ENCODE data around the gene CLSTN3. TPM values are rescaled to one million over a fixed set of nuclear protein-coding genes. Genes with fewer than 3 reads are reported as not detected.

Gene CLSTN3
- total and polyA plus RNA-seq, 2 donors (not counting 1 experiment from before 2014, with no cell fraction given) = 11.9 to 23.5 TPM

GRCh38 chr12:7207866-7208625 is 77.9 kb downstream of the CLSTN3 start:
- Histone ChIP-seq H3K4me3 (replicated peaks in 1 of 4; ENCODE audit: control extremely low read depth in 1 of 4, insufficient read depth in 1 of 4, low read depth in 3 of 4, low read length in 4 of 4) (no peak overlapping the region), H3K9ac (ENCODE audit: insufficient read depth, low read length) (no peak overlapping the region), H4K20me1 (ENCODE audit: control insufficient read depth, extremely low read depth, insufficient read depth, low read length) (no peaks in the 10 kb centered on the region), H3K4me2 (ENCODE audit: extremely low read depth, insufficient read depth, low read length) (no peak overlapping the region), H3K4me1 (ENCODE audit: control insufficient read depth, extremely low read depth, insufficient read depth, low read length) (no peaks in the 10 kb centered on the region), H2AFZ (ENCODE audit: low read length) (no peak overlapping the region), H3K79me2 (ENCODE audit: control insufficient read depth, insufficient read depth, low read length) (no peaks in the 10 kb centered on the region), H3K27me3 (ENCODE audit: control insufficient read depth, insufficient read depth, low read length) (no peaks in the 10 kb centered on the region), H3K9me3 (ENCODE audit: control insufficient read depth, insufficient read depth, low read depth, low read length) (no peaks in the 10 kb centered on the region), H3K36me3 (ENCODE audit: control insufficient read depth, insufficient read depth, low read length) (peaks cover 15% of the 10 kb centered on the region), H3K27ac (ENCODE audit: insufficient read depth, low read length) (no peak overlapping the region)
- TF ChIP-seq CTCF (conservative IDR thresholded peaks at IDR 0.05 in 1 of 2, IDR thresholded peaks at IDR 0.05 in 1 of 2; ENCODE audit: low read depth in 1 of 2, low read length in 2 of 2) = no peak
- no peak for TF ChIP-seq EZH2 (IDR thresholded peaks at IDR 0.05; ENCODE audit: low read length, missing control alignments)
- no peak for DNase-seq (ENCODE audit: low read depth in 2 of 2)

Other genes starting within 250 kb of the CLSTN3 start
- gene LRRC23, start 225.5 kb upstream of the CLSTN3 start, total RNA-seq = 9.6 and 14.9 TPM in 2 replicates
- 5.6 and 6.4 TPM in 2 replicates for gene LRRC23, start 225.5 kb upstream of the CLSTN3 start, polyA plus RNA-seq
- 20.3 TPM in 2 replicates for gene ENO2, start 215.8 kb upstream of the CLSTN3 start, total RNA-seq
- gene ENO2, start 215.8 kb upstream of the CLSTN3 start, polyA plus RNA-seq = 29.4 and 43.0 TPM in 2 replicates
- gene ATN1, start 202.4 kb upstream of the CLSTN3 start, total RNA-seq = 8.2 and 21.5 TPM in 2 replicates
- gene ATN1, start 202.4 kb upstream of the CLSTN3 start, polyA plus RNA-seq = 9.4 and 14.5 TPM in 2 replicates
- gene RNU7-1, start 186.6 kb upstream of the CLSTN3 start, total RNA-seq = not detected in 2 replicates
- not detected in 2 replicates for gene RNU7-1, start 186.6 kb upstream of the CLSTN3 start, polyA plus RNA-seq
- gene C12orf57, start 186.3 kb upstream of the CLSTN3 start, total RNA-seq = 107 and 177 TPM in 2 replicates
- 172 and 220 TPM in 2 replicates for gene C12orf57, start 186.3 kb upstream of the CLSTN3 start, polyA plus RNA-seq
- gene PTPN6, start 179.0 kb upstream of the CLSTN3 start, total RNA-seq = 0.26 TPM in 1 of 2 replicates, not detected in the other
- 0.06 TPM in 1 of 2 replicates, not detected in the other for gene PTPN6, start 179.0 kb upstream of the CLSTN3 start, polyA plus RNA-seq
- gene PHB2, start 159.7 kb upstream of the CLSTN3 start, total RNA-seq = 112 and 169 TPM in 2 replicates
- gene PHB2, start 159.7 kb upstream of the CLSTN3 start, polyA plus RNA-seq = 193 and 266 TPM in 2 replicates
- 27.4 and 31.6 TPM in 2 replicates for gene EMG1, start 159.5 kb upstream of the CLSTN3 start, total RNA-seq
- 33.4 and 46.4 TPM in 2 replicates for gene EMG1, start 159.5 kb upstream of the CLSTN3 start, polyA plus RNA-seq
- 10.0 and 11.4 TPM in 2 replicates for gene LPCAT3, start 111.9 kb upstream of the CLSTN3 start, total RNA-seq
- 48.5 and 54.0 TPM in 2 replicates for gene LPCAT3, start 111.9 kb upstream of the CLSTN3 start, polyA plus RNA-seq
- 997 and 1,549 TPM in 2 replicates for gene C1S, start 69.7 kb upstream of the CLSTN3 start, total RNA-seq
- 265 and 507 TPM in 2 replicates for gene C1S, start 69.7 kb upstream of the CLSTN3 start, polyA plus RNA-seq
- 407 and 650 TPM in 2 replicates for gene C1R, start 37.9 kb upstream of the CLSTN3 start, total RNA-seq
- gene C1R, start 37.9 kb upstream of the CLSTN3 start, polyA plus RNA-seq = 284 and 617 TPM in 2 replicates
- gene C1RL, start 21.2 kb upstream of the CLSTN3 start, total RNA-seq = 34.4 and 64.9 TPM in 2 replicates
- gene C1RL, start 21.2 kb upstream of the CLSTN3 start, polyA plus RNA-seq = 26.8 and 46.2 TPM in 2 replicates
- 0.26 TPM in 1 of 2 replicates, not detected in the other for gene RBP5, start 1.5 kb upstream of the CLSTN3 start, total RNA-seq
- gene RBP5, start 1.5 kb upstream of the CLSTN3 start, polyA plus RNA-seq = not detected in 2 replicates
- 23.3 and 28.0 TPM in 2 replicates for gene PEX5, start 59.3 kb downstream of the CLSTN3 start, total RNA-seq
- 14.4 and 18.7 TPM in 2 replicates for gene PEX5, start 59.3 kb downstream of the CLSTN3 start, polyA plus RNA-seq
- gene ACSM4, start 173.7 kb downstream of the CLSTN3 start, total RNA-seq = not detected in 2 replicates
- not detected in 2 replicates for gene ACSM4, start 173.7 kb downstream of the CLSTN3 start, polyA plus RNA-seq